ENCODE data around the gene LRRC1. TPM values are rescaled to one million over a fixed set of nuclear protein-coding genes. Genes with fewer than 3 reads are reported as not detected.

LRRC1 gene
- total RNA-seq, 1 experiment from 2014 or later: 18.1 TPM

- H3K36me3 ChIP-seq (ENCODE audit: low read depth, low read length): peaks cover 4% of the 10 kb centered on the region; the same call in 1 of the 2 replicates
- no peak overlapping the region for H3K9ac ChIP-seq (ENCODE audit: low read length)
- no peaks in the 10 kb centered on the region for H4K20me1 ChIP-seq (ENCODE audit: low read length)
- no peaks in the 10 kb centered on the region for H3K4me1 ChIP-seq (ENCODE audit: insufficient read depth, low read length)
- H3F3A ChIP-seq (ENCODE audit: low read length, unreplicated experiment): no peaks in the 10 kb centered on the region
- no peaks in the 10 kb centered on the region for H3K79me2 ChIP-seq (ENCODE audit: low read length)
- ChIA-PET CTCF (no interaction called here), POLR2A (ENCODE audit: unreplicated experiment) (no interaction called here)
- H3K27me3 ChIP-seq (ENCODE audit: low read length): no peaks in the 10 kb centered on the region
- TF ChIP-seq EZH2phosphoT487 (IDR thresholded peaks at IDR 0.05; ENCODE audit: borderline replicate concordance, low read length): no peak
- no peak for TF ChIP-seq EZH2 (IDR thresholded peaks at IDR 0.05; ENCODE audit: low read length, unreplicated experiment)
- no peak for TF ChIP-seq CTCF (conservative IDR thresholded peaks at IDR 0.05; ENCODE audit: low read depth, low read length)
- H3K4me3 ChIP-seq (ENCODE audit: low read length): no peak overlapping the region
- H3K27ac ChIP-seq (ENCODE audit: low read length): no peak overlapping the region
- intact Hi-C loops (cut with micrococcal nuclease): loop anchor here (10.0 kb wide), 1 partner anchor 125 kb away; the partner anchor contains the start of gene LRRC1
- ATAC-seq: no peak
- no TSS peak for BruUV-seq (replicated peaks)
- no peaks in the 10 kb centered on the region for H3K9me3 ChIP-seq (ENCODE audit: low read length)
- H2AFZ ChIP-seq (ENCODE audit: low read length): no peak overlapping the region
- H3K9me2 ChIP-seq (replicated peaks; ENCODE audit: low read length): no peaks in the 10 kb centered on the region
- DNase-seq: no peak
- no peak overlapping the region for H3K4me2 ChIP-seq (ENCODE audit: low read length)
Observed at GRCh38 chr6:53919881-53920360, 125.1 kb downstream of the LRRC1 start.

- H3K4me2 ChIP-seq (ENCODE audit: low read length): no peak overlapping the region
- peaks cover 4% of the 10 kb centered on the region; the same call in 1 of the 2 replicates for H3K36me3 ChIP-seq (ENCODE audit: low read depth, low read length)
- no peaks in the 10 kb centered on the region for H4K20me1 ChIP-seq (ENCODE audit: low read length)
- no peak for TF ChIP-seq EZH2 (IDR thresholded peaks at IDR 0.05; ENCODE audit: low read length, unreplicated experiment)
- no peak for TF ChIP-seq CTCF (conservative IDR thresholded peaks at IDR 0.05; ENCODE audit: low read depth, low read length)
- TF ChIP-seq EZH2phosphoT487 (IDR thresholded peaks at IDR 0.05; ENCODE audit: borderline replicate concordance, low read length): no peak
- no peak overlapping the region for H3K27ac ChIP-seq (ENCODE audit: low read length)
- no peak overlapping the region for H3K4me3 ChIP-seq (ENCODE audit: low read length)
- H3K27me3 ChIP-seq (ENCODE audit: low read length): no peaks in the 10 kb centered on the region
- H3F3A ChIP-seq (ENCODE audit: low read length, unreplicated experiment): no peaks in the 10 kb centered on the region
- no peaks in the 10 kb centered on the region for H3K79me2 ChIP-seq (ENCODE audit: low read length)
- H3K9me2 ChIP-seq (replicated peaks; ENCODE audit: low read length): no peaks in the 10 kb centered on the region
- no peak overlapping the region for H2AFZ ChIP-seq (ENCODE audit: low read length)
- intact Hi-C loops (cut with micrococcal nuclease): loop anchor here (10.0 kb wide), 1 partner anchor 126 kb away; the partner anchor contains the start of gene LRRC1
- POLR2A ChIA-PET (ENCODE audit: unreplicated experiment): no interaction called here
- ATAC-seq: no peak
- H3K4me1 ChIP-seq (ENCODE audit: insufficient read depth, low read length): no peaks in the 10 kb centered on the region
- no peak overlapping the region for H3K9ac ChIP-seq (ENCODE audit: low read length)
- no TSS peak for BruUV-seq (replicated peaks)
- DNase-seq: no peak
- CTCF ChIA-PET: no interaction called here
- H3K9me3 ChIP-seq (ENCODE audit: low read length): no peaks in the 10 kb centered on the region
Observed at GRCh38 chr6:53920881-53921280, 126.1 kb downstream of the LRRC1 start.

DNA sequence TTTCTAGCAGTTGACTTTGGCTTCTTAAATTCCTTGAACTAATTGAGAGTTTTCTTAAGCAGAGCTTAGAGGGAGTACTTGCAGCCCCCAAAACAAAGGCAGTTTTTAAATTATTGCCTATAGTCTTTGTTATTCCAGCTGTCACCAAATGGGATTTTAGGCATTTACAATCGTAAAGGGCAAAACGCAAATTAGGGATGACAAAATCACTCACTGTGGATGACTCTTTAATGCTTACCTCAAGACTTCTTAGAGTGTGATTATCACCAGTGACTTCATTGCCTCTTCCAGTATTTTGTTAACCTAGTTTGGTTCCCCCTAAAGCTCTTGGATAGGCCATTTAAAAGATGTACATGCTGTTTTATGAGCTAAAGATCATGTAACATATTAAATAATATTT lies 126.8 kb downstream of the LRRC1 start:
- intact Hi-C loops (cut with micrococcal nuclease): loop anchor here (10.0 kb wide), 1 partner anchor 127 kb away; the partner anchor contains the start of gene LRRC1
- ATAC-seq: no peak

More for the DNA sequence above, 126.8 kb downstream of the LRRC1 start:
- peaks cover 7% of the 10 kb centered on the region for H3K4me1 ChIP-seq (ENCODE audit: insufficient read depth, low read length)
- H3K79me2 ChIP-seq (ENCODE audit: low read length): no peaks in the 10 kb centered on the region
- CTCF ChIA-PET: no interaction called here
- no TSS peak for BruUV-seq (replicated peaks)
- DNase-seq: no peak
- H3K27ac ChIP-seq (ENCODE audit: low read length): no peak overlapping the region
- no peak overlapping the region for H3K4me2 ChIP-seq (ENCODE audit: low read length)
- no peak for TF ChIP-seq CTCF (conservative IDR thresholded peaks at IDR 0.05; ENCODE audit: low read depth, low read length)
- TF ChIP-seq EZH2phosphoT487 (IDR thresholded peaks at IDR 0.05; ENCODE audit: borderline replicate concordance, low read length): no peak
- no peak for TF ChIP-seq EZH2 (IDR thresholded peaks at IDR 0.05; ENCODE audit: low read length, unreplicated experiment)
- no peaks in the 10 kb centered on the region for H3F3A ChIP-seq (ENCODE audit: low read length, unreplicated experiment)
- no peaks in the 10 kb centered on the region for H3K9me2 ChIP-seq (replicated peaks; ENCODE audit: low read length)
- POLR2A ChIA-PET (ENCODE audit: unreplicated experiment): no interaction called here
- H4K20me1 ChIP-seq (ENCODE audit: low read length): no peaks in the 10 kb centered on the region
- H3K4me3 ChIP-seq (ENCODE audit: low read length): no peak overlapping the region
- no peak overlapping the region for H2AFZ ChIP-seq (ENCODE audit: low read length)
- no peaks in the 10 kb centered on the region for H3K27me3 ChIP-seq (ENCODE audit: low read length)
- H3K9ac ChIP-seq (ENCODE audit: low read length): no peak overlapping the region
- no peaks in the 10 kb centered on the region for H3K9me3 ChIP-seq (ENCODE audit: low read length)
- H3K36me3 ChIP-seq (ENCODE audit: low read depth, low read length): peaks cover 4% of the 10 kb centered on the region; the same call in 1 of the 2 replicates

Measured in PC-3 (cell line).